ENCODE data around the gene JARID2.

DNA sequence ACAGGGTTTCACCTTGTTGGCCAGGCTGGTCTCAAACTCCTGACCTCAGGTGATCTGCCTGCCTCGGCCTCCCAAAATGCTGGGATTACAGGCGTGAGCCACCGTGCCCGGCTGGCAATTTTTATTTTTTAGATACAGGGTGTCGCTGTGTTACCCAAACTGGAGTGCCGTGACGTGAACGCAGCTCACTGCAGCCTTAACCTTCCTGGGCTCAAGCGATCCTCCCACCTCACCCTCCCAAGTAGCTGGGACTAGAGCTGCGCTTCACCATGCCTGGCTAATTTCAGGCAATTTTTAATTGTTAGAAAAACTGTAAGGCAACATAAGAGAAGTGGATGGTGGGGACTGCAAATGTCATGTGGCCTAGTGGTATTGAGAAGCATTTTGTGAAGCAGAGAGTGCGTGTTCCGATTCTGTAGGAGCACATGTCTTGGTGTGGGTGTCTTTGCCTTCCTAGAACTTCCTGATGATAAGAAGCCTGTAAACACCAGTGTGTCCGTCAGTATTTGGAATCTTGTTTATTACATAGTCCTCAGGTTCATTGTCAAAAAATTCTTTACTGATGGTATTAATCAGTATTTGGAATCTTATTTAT lies 18.0 kb downstream of the JARID2 start:
- TF ChIP-seq CTCF (IDR thresholded peaks at IDR 0.05): no peak
- no peak for TF ChIP-seq POLR2A (IDR thresholded peaks at IDR 0.05)
